ENCODE measurements around the gene PKNOX2. TPM values are rescaled to one million over a fixed set of nuclear protein-coding genes. Genes with fewer than 3 reads are reported as not detected.

PKNOX2 gene
- total and polyA plus RNA-seq, 10 of the 15 experiments (the other 5 are each of a cell fraction or from before 2014, with no cell fraction given), result not detected

DNA sequence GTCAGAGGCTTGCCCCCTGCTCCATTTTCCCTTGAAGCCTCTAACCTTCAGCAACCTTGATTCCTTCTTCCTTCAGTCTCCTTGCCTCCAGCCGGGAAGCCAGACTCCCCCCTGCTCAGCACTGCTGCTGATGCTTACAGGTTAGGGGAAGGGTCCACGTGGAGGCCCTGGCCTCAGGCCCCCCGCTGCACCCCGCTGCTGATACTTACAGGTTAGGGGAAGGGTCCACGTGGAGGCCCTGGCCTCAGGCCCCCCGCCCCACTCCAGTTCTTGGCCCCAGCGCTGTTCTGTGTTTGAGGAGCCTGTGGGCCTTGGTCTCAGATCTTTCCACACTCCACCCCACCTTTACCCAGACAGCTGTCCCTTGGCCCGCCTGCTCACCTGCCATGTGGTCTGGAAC, 25.6 kb upstream of the PKNOX2 start:
- Histone ChIP-seq H3K36me3 (ENCODE audit: control insufficient read depth in 2 of 2, insufficient read depth in 2 of 2, low read length in 1 of 2) (no peaks in the 10 kb centered on the region), H3K4me1 (ENCODE audit: control insufficient read depth, insufficient read depth, low read length) (no peaks in the 10 kb centered on the region), H3K27ac (ENCODE audit: control insufficient read depth, insufficient read depth) (no peak overlapping the region), H3K9ac (ENCODE audit: control insufficient read depth, insufficient read depth, low read length) (no peak overlapping the region), H3K27me3 (replicated peaks in 1 of 2; ENCODE audit: control insufficient read depth in 2 of 2, insufficient read depth in 2 of 2, low read length in 1 of 2) (0 out of 4 replicates have a peak, but pooled peaks cover 0 to 2% of the 10 kb centered on the region in 2 experiments), H3K79me2 (ENCODE audit: control insufficient read depth, insufficient read depth, low read length) (no peaks in the 10 kb centered on the region), H4K20me1 (ENCODE audit: control insufficient read depth, insufficient read depth) (no peaks in the 10 kb centered on the region), H3K4me3 (no peak overlapping the region), H2AFZ (ENCODE audit: control insufficient read depth, low read depth, low read length) (no peak overlapping the region), H3K9me3 (replicated peaks; ENCODE audit: control insufficient read depth, insufficient read depth, low read length) (no peaks in the 10 kb centered on the region), H3K4me2 (ENCODE audit: control insufficient read depth, insufficient read depth) (no peak overlapping the region)
- WGBS (ENCODE audit: insufficient coverage, insufficient replicate concordance, low lambda C conversion rate, missing lambda C conversion rate), result 21% methylated on average over 8 of the region's 8 CpGs
- ATAC-seq, result no peak
- CTCF ChIA-PET, result interaction anchor here (0.9 to 6.5 kb wide), 4 partner anchors 9 to 290 kb away, joined by 4 to 100 read pairs (median 30); partner anchors contain the start of gene TMEM218
- intact Hi-C loops (cut with micrococcal nuclease; ENCODE audit: unreplicated experiment) (no loop called here), in situ Hi-C loops (cut with MboI) (no loop called here)
- BruUV-seq (replicated peaks), result no TSS peak
- no peak for DNase-seq (ENCODE audit: low read depth, low spot score)
- RAD21 ChIA-PET (ENCODE audit: unreplicated experiment), result interaction anchor here (1.2 to 4.2 kb wide), 2 partner anchors 27 to 179 kb away, joined by 3 to 32 read pairs; partner anchors contain the start of gene TMEM218
- SMC1A ChIA-PET (ENCODE audit: uncharacterized antibody, unreplicated experiment), result interaction anchor here (4.2 kb wide), 1 partner anchor 48 kb away, joined by 46 read pairs; no protein-coding TSS in a partner anchor
- POLR2A ChIA-PET, result no interaction called here
- no peak for FAIRE-seq
- TF ChIP-seq CBFB (IDR thresholded peaks at IDR 0.05; ENCODE audit: low read depth) (no peak), MYC (IDR thresholded peaks at IDR 0.05; ENCODE audit: insufficient read depth, insufficient read length, insufficient replicate concordance, low read length, severe bottlenecking) (no peak), MEF2B (IDR thresholded peaks at IDR 0.05; ENCODE audit: partially characterized antibody, poor library complexity, severe bottlenecking) (no peak), POLR2AphosphoS2 (IDR thresholded peaks at IDR 0.05; ENCODE audit: low read depth, low read length) (no peak), SMAD5 (IDR thresholded peaks at IDR 0.05; ENCODE audit: low read depth) (no peak), RAD21 (IDR thresholded peaks at IDR 0.05; ENCODE audit: insufficient read depth, low read depth, low read length) (no peak)
- TF ChIP-seq, protein P1, sequence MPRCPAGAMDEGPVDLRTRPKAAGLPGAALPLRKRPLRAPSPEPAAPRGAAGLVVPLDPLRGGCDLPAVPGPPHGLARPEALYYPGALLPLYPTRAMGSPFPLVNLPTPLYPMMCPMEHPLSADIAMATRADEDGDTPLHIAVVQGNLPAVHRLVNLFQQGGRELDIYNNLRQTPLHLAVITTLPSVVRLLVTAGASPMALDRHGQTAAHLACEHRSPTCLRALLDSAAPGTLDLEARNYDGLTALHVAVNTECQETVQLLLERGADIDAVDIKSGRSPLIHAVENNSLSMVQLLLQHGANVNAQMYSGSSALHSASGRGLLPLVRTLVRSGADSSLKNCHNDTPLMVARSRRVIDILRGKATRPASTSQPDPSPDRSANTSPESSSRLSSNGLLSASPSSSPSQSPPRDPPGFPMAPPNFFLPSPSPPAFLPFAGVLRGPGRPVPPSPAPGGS (IDR thresholded peaks at IDR 0.05; ENCODE audit: borderline replicate concordance, insufficient read depth, low read depth, low read length, poor library complexity, severe bottlenecking), result no peak
- TF ChIP-seq, protein P2, sequence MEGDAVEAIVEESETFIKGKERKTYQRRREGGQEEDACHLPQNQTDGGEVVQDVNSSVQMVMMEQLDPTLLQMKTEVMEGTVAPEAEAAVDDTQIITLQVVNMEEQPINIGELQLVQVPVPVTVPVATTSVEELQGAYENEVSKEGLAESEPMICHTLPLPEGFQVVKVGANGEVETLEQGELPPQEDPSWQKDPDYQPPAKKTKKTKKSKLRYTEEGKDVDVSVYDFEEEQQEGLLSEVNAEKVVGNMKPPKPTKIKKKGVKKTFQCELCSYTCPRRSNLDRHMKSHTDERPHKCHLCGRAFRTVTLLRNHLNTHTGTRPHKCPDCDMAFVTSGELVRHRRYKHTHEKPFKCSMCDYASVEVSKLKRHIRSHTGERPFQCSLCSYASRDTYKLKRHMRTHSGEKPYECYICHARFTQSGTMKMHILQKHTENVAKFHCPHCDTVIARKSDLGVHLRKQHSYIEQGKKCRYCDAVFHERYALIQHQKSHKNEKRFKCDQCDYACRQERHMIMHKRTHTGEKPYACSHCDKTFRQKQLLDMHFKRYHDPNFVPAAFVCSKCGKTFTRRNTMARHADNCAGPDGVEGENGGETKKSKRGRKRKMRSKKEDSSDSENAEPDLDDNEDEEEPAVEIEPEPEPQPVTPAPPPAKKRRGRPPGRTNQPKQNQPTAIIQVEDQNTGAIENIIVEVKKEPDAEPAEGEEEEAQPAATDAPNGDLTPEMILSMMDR (IDR thresholded peaks at IDR 0.05 in 2 of 3, conservative IDR thresholded peaks at IDR 0.05 in 1 of 3; ENCODE audit: control insufficient read depth in 2 of 3, extremely low read depth in 1 of 3, insufficient read depth in 1 of 3, low read depth in 3 of 3, low read length in 3 of 3), result no peak
- TF ChIP-seq, protein P3, sequence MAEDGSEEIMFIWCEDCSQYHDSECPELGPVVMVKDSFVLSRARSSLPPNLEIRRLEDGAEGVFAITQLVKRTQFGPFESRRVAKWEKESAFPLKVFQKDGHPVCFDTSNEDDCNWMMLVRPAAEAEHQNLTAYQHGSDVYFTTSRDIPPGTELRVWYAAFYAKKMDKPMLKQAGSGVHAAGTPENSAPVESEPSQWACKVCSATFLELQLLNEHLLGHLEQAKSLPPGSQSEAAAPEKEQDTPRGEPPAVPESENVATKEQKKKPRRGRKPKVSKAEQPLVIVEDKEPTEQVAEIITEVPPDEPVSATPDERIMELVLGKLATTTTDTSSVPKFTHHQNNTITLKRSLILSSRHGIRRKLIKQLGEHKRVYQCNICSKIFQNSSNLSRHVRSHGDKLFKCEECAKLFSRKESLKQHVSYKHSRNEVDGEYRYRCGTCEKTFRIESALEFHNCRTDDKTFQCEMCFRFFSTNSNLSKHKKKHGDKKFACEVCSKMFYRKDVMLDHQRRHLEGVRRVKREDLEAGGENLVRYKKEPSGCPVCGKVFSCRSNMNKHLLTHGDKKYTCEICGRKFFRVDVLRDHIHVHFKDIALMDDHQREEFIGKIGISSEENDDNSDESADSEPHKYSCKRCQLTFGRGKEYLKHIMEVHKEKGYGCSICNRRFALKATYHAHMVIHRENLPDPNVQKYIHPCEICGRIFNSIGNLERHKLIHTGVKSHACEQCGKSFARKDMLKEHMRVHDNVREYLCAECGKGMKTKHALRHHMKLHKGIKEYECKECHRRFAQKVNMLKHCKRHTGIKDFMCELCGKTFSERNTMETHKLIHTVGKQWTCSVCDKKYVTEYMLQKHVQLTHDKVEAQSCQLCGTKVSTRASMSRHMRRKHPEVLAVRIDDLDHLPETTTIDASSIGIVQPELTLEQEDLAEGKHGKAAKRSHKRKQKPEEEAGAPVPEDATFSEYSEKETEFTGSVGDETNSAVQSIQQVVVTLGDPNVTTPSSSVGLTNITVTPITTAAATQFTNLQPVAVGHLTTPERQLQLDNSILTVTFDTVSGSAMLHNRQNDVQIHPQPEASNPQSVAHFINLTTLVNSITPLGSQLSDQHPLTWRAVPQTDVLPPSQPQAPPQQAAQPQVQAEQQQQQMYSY (CRISPR knock-in tag; IDR thresholded peaks at IDR 0.05), result no peak
- TF ChIP-seq, protein P4, sequence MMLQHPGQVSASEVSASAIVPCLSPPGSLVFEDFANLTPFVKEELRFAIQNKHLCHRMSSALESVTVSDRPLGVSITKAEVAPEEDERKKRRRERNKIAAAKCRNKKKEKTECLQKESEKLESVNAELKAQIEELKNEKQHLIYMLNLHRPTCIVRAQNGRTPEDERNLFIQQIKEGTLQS (IDR thresholded peaks at IDR 0.05; ENCODE audit: borderline replicate concordance, extremely low read depth, low read depth, low read length), result no peak
- TF ChIP-seq, protein P5, sequence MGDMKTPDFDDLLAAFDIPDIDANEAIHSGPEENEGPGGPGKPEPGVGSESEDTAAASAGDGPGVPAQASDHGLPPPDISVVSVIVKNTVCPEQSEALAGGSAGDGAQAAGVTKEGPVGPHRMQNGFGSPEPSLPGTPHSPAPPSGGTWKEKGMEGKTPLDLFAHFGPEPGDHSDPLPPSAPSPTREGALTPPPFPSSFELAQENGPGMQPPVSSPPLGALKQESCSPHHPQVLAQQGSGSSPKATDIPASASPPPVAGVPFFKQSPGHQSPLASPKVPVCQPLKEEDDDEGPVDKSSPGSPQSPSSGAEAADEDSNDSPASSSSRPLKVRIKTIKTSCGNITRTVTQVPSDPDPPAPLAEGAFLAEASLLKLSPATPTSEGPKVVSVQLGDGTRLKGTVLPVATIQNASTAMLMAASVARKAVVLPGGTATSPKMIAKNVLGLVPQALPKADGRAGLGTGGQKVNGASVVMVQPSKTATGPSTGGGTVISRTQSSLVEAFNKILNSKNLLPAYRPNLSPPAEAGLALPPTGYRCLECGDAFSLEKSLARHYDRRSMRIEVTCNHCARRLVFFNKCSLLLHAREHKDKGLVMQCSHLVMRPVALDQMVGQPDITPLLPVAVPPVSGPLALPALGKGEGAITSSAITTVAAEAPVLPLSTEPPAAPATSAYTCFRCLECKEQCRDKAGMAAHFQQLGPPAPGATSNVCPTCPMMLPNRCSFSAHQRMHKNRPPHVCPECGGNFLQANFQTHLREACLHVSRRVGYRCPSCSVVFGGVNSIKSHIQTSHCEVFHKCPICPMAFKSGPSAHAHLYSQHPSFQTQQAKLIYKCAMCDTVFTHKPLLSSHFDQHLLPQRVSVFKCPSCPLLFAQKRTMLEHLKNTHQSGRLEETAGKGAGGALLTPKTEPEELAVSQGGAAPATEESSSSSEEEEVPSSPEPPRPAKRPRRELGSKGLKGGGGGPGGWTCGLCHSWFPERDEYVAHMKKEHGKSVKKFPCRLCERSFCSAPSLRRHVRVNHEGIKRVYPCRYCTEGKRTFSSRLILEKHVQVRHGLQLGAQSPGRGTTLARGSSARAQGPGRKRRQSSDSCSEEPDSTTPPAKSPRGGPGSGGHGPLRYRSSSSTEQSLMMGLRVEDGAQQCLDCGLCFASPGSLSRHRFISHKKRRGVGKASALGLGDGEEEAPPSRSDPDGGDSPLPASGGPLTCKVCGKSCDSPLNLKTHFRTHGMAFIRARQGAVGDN (IDR thresholded peaks at IDR 0.05), result no peak

Measured in GM12878 (cell line).